Ovary (tissue), 3 donors: ENCODE data around the gene MECP2.

Experiments used
- CTCF ChIP-seq, 3 donors: fragments of 450-650 bp in 2 of 3; fragments of 200-600 bp in 1 of 3; IDR thresholded peaks; one replicate each; pipeline versions ENCODE4 v1.5.1 to v1.8.0; 2016 to 2022; ENCODE audit warnings: antibody characterized with exemption in 3 of 3, mild to moderate bottlenecking in 1 of 3
- POLR2A ChIP-seq: fragments of 450-650 bp; IDR thresholded peaks from one replicate; pipeline ENCODE4 v1.6.1; 2017; ENCODE audit warnings: antibody characterized with exemption, mild to moderate bottlenecking, moderate library complexity
- donor health status: DM: no; HTN: no; CAD: no.

DNA sequence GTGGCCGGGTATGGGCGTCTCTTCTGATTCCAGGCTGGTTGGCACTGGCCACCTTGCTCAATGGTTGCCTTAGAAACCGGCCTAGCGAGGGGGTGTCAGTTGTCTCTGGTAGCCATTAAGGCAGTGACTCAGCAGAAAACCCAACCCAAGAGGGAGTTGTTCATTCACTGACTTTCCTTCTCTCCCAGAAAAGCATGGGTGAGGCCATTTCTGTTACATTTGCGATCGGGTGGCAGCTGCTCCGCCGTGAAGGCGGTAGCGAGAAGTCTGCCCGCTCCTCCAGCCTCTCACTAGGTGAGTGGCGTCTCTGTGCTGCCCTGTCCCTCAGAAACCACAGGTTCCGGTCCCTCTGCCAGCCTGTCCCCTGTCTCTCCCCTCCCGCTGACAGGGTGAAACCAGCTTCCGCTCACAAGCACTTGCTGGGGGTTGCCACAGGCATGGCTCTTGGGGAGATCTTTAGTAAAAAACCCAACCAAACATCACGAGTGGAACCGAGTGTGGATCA, 95.2 kb downstream of the MECP2 start:
- TF ChIP-seq POLR2A (no peak), CTCF (IDR thresholded peaks at IDR 0.05) (no peak)
